ENCODE results near the gene FUZ. TPM values are rescaled to one million over a fixed set of nuclear protein-coding genes. Genes with fewer than 3 reads are reported as not detected.

The FUZ gene
- total and polyA plus RNA-seq, 2 experiments from 2014 or later: 11.7 to 21.1 TPM

DNA sequence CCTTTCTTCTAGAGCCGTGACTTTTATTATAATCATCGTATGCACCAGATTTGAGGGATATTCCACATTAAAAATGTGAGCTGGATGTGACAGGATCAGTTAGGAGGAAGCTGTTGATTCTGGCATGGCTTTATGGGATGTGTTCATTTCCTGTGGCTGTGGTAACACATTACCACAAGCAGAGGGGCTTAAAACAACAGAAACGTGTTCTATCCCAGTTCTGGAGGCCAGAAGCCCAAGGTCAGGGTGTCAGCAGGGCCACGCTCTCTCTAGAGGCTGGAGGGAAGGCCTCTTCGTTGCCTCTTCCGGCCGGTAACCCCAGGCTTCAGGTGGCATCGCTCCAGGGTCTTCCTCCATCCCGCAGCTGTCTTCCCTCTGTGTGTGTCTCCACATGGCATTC is 19.5 kb upstream of the FUZ start:
- Histone ChIP-seq H3K27me3 (replicated peaks; ENCODE audit: insufficient read depth) (no peaks in the 10 kb centered on the region), H3K9me3 (ENCODE audit: low read depth) (no peaks in the 10 kb centered on the region), H3K27ac (no peak overlapping the region), H3K9ac (no peak overlapping the region), H3K4me2 (ENCODE audit: unreplicated experiment) (no peak overlapping the region), H3K36me3 (ENCODE audit: low read depth) (no peaks in the 10 kb centered on the region; the same call in 1 of the 2 replicates), H3K4me3 (no peak overlapping the region), H3K9me2 (ENCODE audit: insufficient read depth) (no peaks in the 10 kb centered on the region), H2AFZ (no peak overlapping the region), H3F3A (ENCODE audit: insufficient read depth) (no peaks in the 10 kb centered on the region), H4K20me1 (ENCODE audit: insufficient read depth) (no peaks in the 10 kb centered on the region), H3K79me2 (ENCODE audit: insufficient read depth) (no peaks in the 10 kb centered on the region), H3K4me1 (ENCODE audit: insufficient read depth) (no peaks in the 10 kb centered on the region)
- 68 to 71% methylated on average over 9 of the region's 9 CpGs for WGBS, 2 experiments (ENCODE audit: low coverage in 1 of 2, low lambda C conversion rate in 2 of 2, missing lambda C conversion rate in 2 of 2)
- DNase-seq: no peak
- in situ Hi-C loops (cut with MboI): no loop called here
- TF ChIP-seq EZH2phosphoT487 (IDR thresholded peaks at IDR 0.05; ENCODE audit: insufficient read depth, low read depth) (no peak), EZH2 (IDR thresholded peaks at IDR 0.05; ENCODE audit: insufficient read depth, poor library complexity, severe bottlenecking) (no peak)

DNA sequence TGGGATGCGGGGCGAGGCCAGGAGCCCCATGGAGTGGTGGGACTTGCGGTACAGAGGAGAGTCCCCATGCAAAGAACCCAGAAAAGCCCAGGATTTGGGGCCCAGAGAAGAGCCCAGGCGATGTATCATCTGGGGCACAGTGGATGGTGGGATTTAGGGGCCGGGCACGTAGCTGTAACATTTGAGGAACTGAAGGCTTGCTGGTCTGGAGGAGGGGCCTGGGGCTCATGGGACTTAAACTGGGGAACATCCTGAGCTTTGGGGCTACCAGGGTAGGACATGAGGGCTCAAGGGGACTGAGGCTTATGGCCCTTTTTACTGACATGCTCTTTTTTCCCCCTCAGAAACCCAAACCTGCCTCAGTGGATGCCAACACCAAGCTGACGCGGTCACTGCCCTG is 18.5 kb upstream of the FUZ start:
- Histone ChIP-seq H3K27ac (no peak overlapping the region), H3F3A (ENCODE audit: insufficient read depth) (no peaks in the 10 kb centered on the region), H3K27me3 (replicated peaks; ENCODE audit: insufficient read depth) (no peaks in the 10 kb centered on the region), H3K9me3 (ENCODE audit: low read depth) (no peaks in the 10 kb centered on the region), H3K4me2 (ENCODE audit: unreplicated experiment) (no peak overlapping the region), H3K4me1 (ENCODE audit: insufficient read depth) (no peaks in the 10 kb centered on the region), H3K79me2 (ENCODE audit: insufficient read depth) (no peaks in the 10 kb centered on the region), H3K4me3 (no peak overlapping the region), H2AFZ (no peak overlapping the region), H3K9ac (no peak overlapping the region), H3K9me2 (ENCODE audit: insufficient read depth) (no peaks in the 10 kb centered on the region), H3K36me3 (ENCODE audit: low read depth) (no peaks in the 10 kb centered on the region; the same call in 1 of the 2 replicates), H4K20me1 (ENCODE audit: insufficient read depth) (no peaks in the 10 kb centered on the region)
- WGBS, 2 experiments (ENCODE audit: low coverage in 1 of 2, low lambda C conversion rate in 2 of 2, missing lambda C conversion rate in 2 of 2): 94 to 96% methylated on average over 8 of the region's 8 CpGs
- no peak for DNase-seq
- TF ChIP-seq EZH2phosphoT487 (IDR thresholded peaks at IDR 0.05; ENCODE audit: insufficient read depth, low read depth) (no peak), EZH2 (IDR thresholded peaks at IDR 0.05; ENCODE audit: insufficient read depth, poor library complexity, severe bottlenecking) (no peak)
- in situ Hi-C loops (cut with MboI): no loop called here

DNA sequence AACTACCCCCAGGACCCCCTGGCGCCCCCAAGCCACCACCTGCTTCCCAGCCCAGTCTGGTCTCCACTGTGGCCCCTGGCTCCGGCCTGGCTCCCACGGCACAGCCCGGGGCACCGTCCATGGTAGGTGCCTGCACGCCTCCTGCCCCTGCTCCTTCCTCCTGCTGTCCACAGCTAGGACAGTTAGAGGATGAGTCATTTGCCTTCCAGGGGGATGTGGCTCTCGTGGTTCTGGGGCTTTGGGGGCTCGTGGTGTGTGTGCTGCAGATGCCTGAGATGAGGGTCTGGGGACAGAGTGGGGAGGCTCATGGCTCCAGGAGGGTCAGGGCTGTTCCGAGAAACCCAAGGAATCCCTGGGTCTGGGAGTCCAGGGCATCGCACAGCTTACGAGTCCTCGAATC is 17.7 kb upstream of the FUZ start:
- no peak overlapping the region for H3K4me2 ChIP-seq (ENCODE audit: unreplicated experiment)
- no peaks in the 10 kb centered on the region for H3F3A ChIP-seq (ENCODE audit: insufficient read depth)
- no peak overlapping the region for H2AFZ ChIP-seq
- no peak overlapping the region for H3K9ac ChIP-seq
- H3K9me3 ChIP-seq (ENCODE audit: low read depth): no peaks in the 10 kb centered on the region
- no peaks in the 10 kb centered on the region for H3K9me2 ChIP-seq (ENCODE audit: insufficient read depth)
- peaks cover 6% of the 10 kb centered on the region; the same call in 1 of the 2 replicates for H3K79me2 ChIP-seq (ENCODE audit: insufficient read depth)
- no peaks in the 10 kb centered on the region for H4K20me1 ChIP-seq (ENCODE audit: insufficient read depth)
- no peaks in the 10 kb centered on the region for H3K4me1 ChIP-seq (ENCODE audit: insufficient read depth)
- H3K4me3 ChIP-seq: no peak overlapping the region
- H3K27ac ChIP-seq: no peak overlapping the region
- TF ChIP-seq EZH2phosphoT487 (IDR thresholded peaks at IDR 0.05; ENCODE audit: insufficient read depth, low read depth) (no peak), EZH2 (IDR thresholded peaks at IDR 0.05; ENCODE audit: insufficient read depth, poor library complexity, severe bottlenecking) (no peak)
- DNase-seq: no peak
- WGBS, 2 experiments (ENCODE audit: low coverage in 1 of 2, low lambda C conversion rate in 2 of 2, missing lambda C conversion rate in 2 of 2): 96 to 97% methylated on average over 9 to 12 of the region's 12 CpGs
- in situ Hi-C loops (cut with MboI): no loop called here
- no peaks in the 10 kb centered on the region for H3K27me3 ChIP-seq (replicated peaks; ENCODE audit: insufficient read depth)
- no peaks in the 10 kb centered on the region; the same call in 1 of the 2 replicates for H3K36me3 ChIP-seq (ENCODE audit: low read depth)

DNA sequence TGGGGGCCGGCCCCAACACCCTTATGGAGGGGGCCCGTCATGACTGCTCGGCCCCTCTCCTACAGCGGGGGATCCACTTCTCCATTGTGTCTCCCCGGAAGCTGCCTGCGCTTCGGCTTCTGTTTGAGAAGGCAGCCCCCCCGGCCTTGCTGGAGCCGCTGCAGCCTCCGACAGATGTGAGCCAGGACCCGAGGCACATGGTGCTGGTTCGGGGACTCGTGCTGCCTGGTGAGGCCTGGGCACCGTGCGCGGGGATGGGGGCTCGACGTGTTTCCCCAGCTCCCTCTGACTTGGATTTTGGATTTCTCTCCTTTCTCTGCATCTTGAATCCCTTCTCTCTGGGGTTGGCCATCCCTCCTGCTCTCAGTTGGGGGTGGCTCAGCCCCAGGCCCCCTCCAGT is 16.6 kb upstream of the FUZ start:
- no peak overlapping the region for H3K9ac ChIP-seq
- 95 to 96% methylated on average over 14 to 18 of the region's 18 CpGs for WGBS, 2 experiments (ENCODE audit: low coverage in 1 of 2, low lambda C conversion rate in 2 of 2, missing lambda C conversion rate in 2 of 2)
- no peak for DNase-seq

DNA sequence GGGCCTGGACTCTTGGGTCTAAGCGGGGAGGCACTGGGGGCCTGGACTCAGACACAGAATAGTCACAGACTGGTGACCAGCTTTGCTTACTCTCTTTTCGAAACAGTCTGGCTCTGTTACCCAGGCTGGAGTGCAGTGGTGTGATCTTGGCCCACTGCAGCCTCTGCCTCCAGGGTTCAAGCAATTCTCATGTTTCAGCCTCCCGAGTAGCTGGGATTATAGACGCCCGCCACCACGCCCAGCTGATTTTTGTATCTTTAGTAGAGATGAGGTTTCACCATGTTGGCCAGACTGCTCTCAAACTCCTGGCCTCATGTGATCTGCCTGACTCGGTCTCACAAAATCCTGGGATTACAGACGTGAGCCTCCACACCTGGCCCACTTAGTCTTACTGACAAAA is 16.1 kb upstream of the FUZ start:
- H3K9me3 ChIP-seq (ENCODE audit: low read depth): no peaks in the 10 kb centered on the region
- WGBS, 2 experiments (ENCODE audit: low coverage in 1 of 2, low lambda C conversion rate in 2 of 2, missing lambda C conversion rate in 2 of 2): 83 to 88% methylated on average over 7 to 8 of the region's 8 CpGs
- no peaks in the 10 kb centered on the region for H3K9me2 ChIP-seq (ENCODE audit: insufficient read depth)
- H3F3A ChIP-seq (ENCODE audit: insufficient read depth): no peaks in the 10 kb centered on the region
- in situ Hi-C loops (cut with MboI): no loop called here
- no peaks in the 10 kb centered on the region for H3K27me3 ChIP-seq (replicated peaks; ENCODE audit: insufficient read depth)
- H2AFZ ChIP-seq: no peak overlapping the region
- TF ChIP-seq EZH2phosphoT487 (IDR thresholded peaks at IDR 0.05; ENCODE audit: insufficient read depth, low read depth) (no peak), EZH2 (IDR thresholded peaks at IDR 0.05; ENCODE audit: insufficient read depth, poor library complexity, severe bottlenecking) (no peak)
- H3K27ac ChIP-seq: no peak overlapping the region
- no peak overlapping the region for H3K4me3 ChIP-seq
- H3K79me2 ChIP-seq (ENCODE audit: insufficient read depth): peaks cover 22% of the 10 kb centered on the region
- no peaks in the 10 kb centered on the region for H4K20me1 ChIP-seq (ENCODE audit: insufficient read depth)
- H3K36me3 ChIP-seq (ENCODE audit: low read depth): no peaks in the 10 kb centered on the region; the same call in 1 of the 2 replicates
- DNase-seq: no peak
- H3K9ac ChIP-seq: no peak overlapping the region
- H3K4me1 ChIP-seq (ENCODE audit: insufficient read depth): no peaks in the 10 kb centered on the region
- H3K4me2 ChIP-seq (ENCODE audit: unreplicated experiment): no peak overlapping the region

More for the DNA sequence above, 16.6 kb upstream of the FUZ start:
- no peaks in the 10 kb centered on the region for H3K27me3 ChIP-seq (replicated peaks; ENCODE audit: insufficient read depth)
- H3K9me3 ChIP-seq (ENCODE audit: low read depth): no peaks in the 10 kb centered on the region
- H3K4me2 ChIP-seq (ENCODE audit: unreplicated experiment): no peak overlapping the region
- no peak for TF ChIP-seq EZH2phosphoT487 (IDR thresholded peaks at IDR 0.05; ENCODE audit: insufficient read depth, low read depth)
- no peak for TF ChIP-seq EZH2 (IDR thresholded peaks at IDR 0.05; ENCODE audit: insufficient read depth, poor library complexity, severe bottlenecking)
- in situ Hi-C loops (cut with MboI): no loop called here
- H3K9me2 ChIP-seq (ENCODE audit: insufficient read depth): no peaks in the 10 kb centered on the region
- no peak overlapping the region for H3K27ac ChIP-seq
- H3K4me1 ChIP-seq (ENCODE audit: insufficient read depth): no peaks in the 10 kb centered on the region
- no peaks in the 10 kb centered on the region for H3F3A ChIP-seq (ENCODE audit: insufficient read depth)
- H3K79me2 ChIP-seq (ENCODE audit: insufficient read depth): peaks cover 16% of the 10 kb centered on the region
- H3K36me3 ChIP-seq (ENCODE audit: low read depth): no peaks in the 10 kb centered on the region; the same call in 1 of the 2 replicates
- no peaks in the 10 kb centered on the region for H4K20me1 ChIP-seq (ENCODE audit: insufficient read depth)
- H2AFZ ChIP-seq: no peak overlapping the region
- H3K4me3 ChIP-seq: no peak overlapping the region

Measured in GM23248 (cell line).